Uterus (tissue), 4 donors: Measurements from ENCODE around the gene NUP37. TPM values are rescaled to one million over a fixed set of nuclear protein-coding genes. Genes with fewer than 3 reads are reported as not detected.
A peak's percentile ranks its signal among the peaks of the same experiment; 100 is the strongest.

ENCODE experiments used
- DNase-seq, 2 donors: peaks; one replicate each; pipeline ENCODE4 v3.0.0-alpha.2; 2019 to 2020
- H3K27ac ChIP-seq, 2 donors: fragments of 200-600 bp; sonication (generic); 1 replicate in 1 of 2; 2 replicates in 1 of 2; pipeline ENCODE4 v1.5.1; 2016 to 2018
- H3K27me3 ChIP-seq, 2 donors: fragments of 200-600 bp; sonication (generic); one replicate each; pipeline ENCODE4 v1.5.1; 2018 to 2019; ENCODE audit warnings: control low read depth in 1 of 2
- H3K36me3 ChIP-seq, 2 donors: fragments of 200-600 bp; sonication (generic); one replicate each; pipeline ENCODE4 v1.5.1; 2019; ENCODE audit warnings: control low read depth in 1 of 2
- H3K4me1 ChIP-seq, 2 donors: fragments of 200-600 bp; sonication (generic); one replicate each; pipeline ENCODE4 v1.5.1; 2018 to 2019; ENCODE audit warnings: control low read depth in 1 of 2
- H3K4me3 ChIP-seq, 2 donors: fragments of 200-600 bp; sonication (generic); 1 replicate in 1 of 2; 2 replicates in 1 of 2; pipeline ENCODE4 v1.5.1; 2018 to 2019; ENCODE audit warnings: mild to moderate bottlenecking in 1 of 2
- H3K9me3 ChIP-seq, 2 donors: fragments of 200-600 bp; sonication (generic); one replicate each; pipeline ENCODE4 v1.5.1; 2019; ENCODE audit warnings: control low read depth in 1 of 2
- POLR2A ChIP-seq, 2 donors: fragments of 450-650 bp; IDR thresholded peaks; one replicate each; pipeline ENCODE4 v1.6.1; 2016; ENCODE audit warnings: antibody characterized with exemption in 2 of 2, mild to moderate bottlenecking in 1 of 2, moderate library complexity in 1 of 2
- intact Hi-C: fragments of 100-400 bp; cut with DNase I; formaldehyde crosslinking; loops from one replicate; pipeline ENCODE4 v1.15.1; 2023; ENCODE audit warnings: low total_unique reads
- total RNA-seq, 4 donors: library from RNA; depleted of rRNA in 3 of 4; stranded (reverse); fragments of >200 nt in 3 of 4; gene quantifications; one replicate each; pipeline versions ENCODE4 v1.1.0 to v1.2.4, GENCODE V29; 2014 to 2023
- TF ChIP-seq, protein P1 (sequence below), 4 experiments: fragments of 200-600 bp in 2 of 4; fragments of 450-650 bp in 2 of 4; sonication (generic) in 2 of 4; IDR thresholded peaks; one replicate each; pipeline ENCODE4 v1.5.1; 2016 to 2019; ENCODE audit warnings: antibody characterized with exemption in 4 of 4, mild to moderate bottlenecking in 2 of 4, moderate library complexity in 1 of 4
- donor health status: DM: yes; HTN: yes; CAD: no.

The NUP37 gene
- total RNA-seq, 4 donors from 2014 or later: 5.6 to 49.4 (median 22.4) TPM

DNA sequence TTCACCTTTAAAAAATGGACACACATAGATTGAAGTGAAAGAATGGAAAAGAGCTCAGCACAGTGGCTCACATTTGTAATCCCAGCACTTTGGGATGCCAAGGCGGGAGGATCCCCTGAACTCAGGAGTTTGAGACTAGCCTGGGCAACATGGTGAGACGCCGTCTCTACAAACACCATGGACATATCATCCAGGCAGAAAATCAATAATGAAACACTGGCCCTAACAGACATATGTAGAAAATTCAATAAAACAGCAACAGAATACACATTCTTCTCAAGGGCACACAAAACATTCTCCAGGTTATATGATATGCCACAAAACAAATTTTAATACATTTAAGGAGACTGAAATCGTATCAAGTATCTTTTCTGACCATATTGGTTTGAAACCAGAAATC is 65.6 kb downstream of the NUP37 start:
- no peak for DNase-seq
- Histone ChIP-seq H3K4me1 (no peaks in the 10 kb centered on the region), H3K27ac (no peak overlapping the region), H3K9me3 (no peaks in the 10 kb centered on the region), H3K36me3 (no peaks in the 10 kb centered on the region), H3K27me3 (no peaks in the 10 kb centered on the region), H3K4me3 (no peak overlapping the region)
- TF ChIP-seq, protein P1, sequence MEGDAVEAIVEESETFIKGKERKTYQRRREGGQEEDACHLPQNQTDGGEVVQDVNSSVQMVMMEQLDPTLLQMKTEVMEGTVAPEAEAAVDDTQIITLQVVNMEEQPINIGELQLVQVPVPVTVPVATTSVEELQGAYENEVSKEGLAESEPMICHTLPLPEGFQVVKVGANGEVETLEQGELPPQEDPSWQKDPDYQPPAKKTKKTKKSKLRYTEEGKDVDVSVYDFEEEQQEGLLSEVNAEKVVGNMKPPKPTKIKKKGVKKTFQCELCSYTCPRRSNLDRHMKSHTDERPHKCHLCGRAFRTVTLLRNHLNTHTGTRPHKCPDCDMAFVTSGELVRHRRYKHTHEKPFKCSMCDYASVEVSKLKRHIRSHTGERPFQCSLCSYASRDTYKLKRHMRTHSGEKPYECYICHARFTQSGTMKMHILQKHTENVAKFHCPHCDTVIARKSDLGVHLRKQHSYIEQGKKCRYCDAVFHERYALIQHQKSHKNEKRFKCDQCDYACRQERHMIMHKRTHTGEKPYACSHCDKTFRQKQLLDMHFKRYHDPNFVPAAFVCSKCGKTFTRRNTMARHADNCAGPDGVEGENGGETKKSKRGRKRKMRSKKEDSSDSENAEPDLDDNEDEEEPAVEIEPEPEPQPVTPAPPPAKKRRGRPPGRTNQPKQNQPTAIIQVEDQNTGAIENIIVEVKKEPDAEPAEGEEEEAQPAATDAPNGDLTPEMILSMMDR (IDR thresholded peaks at IDR 0.05): no peak
- TF ChIP-seq POLR2A (IDR thresholded peaks at IDR 0.05): no peak
- intact Hi-C loops: no loop called here

DNA sequence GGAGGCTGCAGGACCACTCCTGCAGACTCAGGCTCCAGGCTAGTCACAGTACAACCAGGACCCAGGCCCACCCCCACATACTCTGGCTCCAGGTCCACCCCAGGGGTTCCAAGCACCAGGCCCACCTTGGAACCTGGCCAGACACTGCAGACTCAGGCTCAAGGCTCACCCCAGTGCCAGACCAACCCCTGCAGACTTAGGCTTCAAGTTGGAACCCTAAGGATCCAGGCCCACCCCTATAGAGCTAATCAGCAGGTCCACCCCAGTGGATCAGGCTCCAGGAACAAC is 66.9 kb downstream of the NUP37 start:
- Histone ChIP-seq H3K9me3 (no peaks in the 10 kb centered on the region), H3K27ac (no peak overlapping the region), H3K4me3 (no peak overlapping the region), H3K36me3 (no peaks in the 10 kb centered on the region), H3K27me3 (no peaks in the 10 kb centered on the region), H3K4me1 (no peaks in the 10 kb centered on the region)
- DNase-seq: peak in 1 of 2 donors; percentile 20
- intact Hi-C loops: no loop called here
- no peak for TF ChIP-seq POLR2A (IDR thresholded peaks at IDR 0.05)

DNA sequence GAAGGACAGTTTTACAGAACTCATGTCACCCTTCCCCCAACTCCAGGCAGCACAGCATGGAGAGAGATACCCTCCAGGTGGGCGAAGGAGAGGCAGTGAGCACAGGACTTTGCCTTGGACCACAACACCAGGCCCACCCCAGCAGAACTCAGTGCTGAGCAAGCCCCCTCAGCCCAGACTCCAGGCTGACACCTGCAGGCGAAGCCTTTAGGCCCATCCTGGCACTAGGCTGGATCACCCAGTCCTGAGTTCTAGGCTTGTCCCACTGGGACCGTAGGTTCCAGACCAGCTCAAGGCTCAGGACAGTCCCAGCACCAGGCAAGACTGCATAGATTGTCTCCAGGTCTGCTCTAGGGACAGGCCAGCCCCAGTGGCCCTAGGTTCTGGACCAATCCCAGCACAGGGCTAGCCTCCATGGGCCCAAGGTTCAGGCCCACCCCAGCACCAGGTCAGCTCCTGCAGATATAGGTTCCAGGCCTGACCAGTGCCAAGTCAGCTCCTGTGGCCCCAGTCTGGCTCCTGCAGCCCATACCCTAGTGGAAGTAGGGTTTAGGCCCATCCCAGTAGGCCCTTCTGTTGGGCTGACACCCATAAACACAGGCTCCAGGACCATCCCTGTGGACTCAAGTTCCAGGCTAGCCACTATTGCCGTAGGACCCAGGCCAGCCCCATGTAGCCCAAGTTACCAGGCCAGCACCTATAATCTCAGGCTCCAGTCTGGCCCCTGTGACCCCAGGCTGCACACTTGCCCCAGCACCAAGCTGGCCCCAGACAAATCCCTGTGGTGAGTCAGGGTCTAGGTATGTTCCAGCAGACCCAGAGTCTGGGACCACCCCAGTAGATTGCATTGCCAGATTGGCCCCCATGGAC is 67.5 kb downstream of the NUP37 start:
- intact Hi-C loops: no loop called here
- no peaks in the 10 kb centered on the region for H3K27me3 ChIP-seq

GRCh38 chr12:102051431-102051965 is 68.4 kb downstream of the NUP37 start:
- H3K4me1 ChIP-seq: no peaks in the 10 kb centered on the region
- no peak overlapping the region for H3K4me3 ChIP-seq
- no peaks in the 10 kb centered on the region for H3K36me3 ChIP-seq
- no peaks in the 10 kb centered on the region for H3K27me3 ChIP-seq
- H3K9me3 ChIP-seq: no peaks in the 10 kb centered on the region
- intact Hi-C loops: no loop called here
- H3K27ac ChIP-seq: no peak overlapping the region
- no peak for DNase-seq
- no peak for TF ChIP-seq POLR2A (IDR thresholded peaks at IDR 0.05)
- TF ChIP-seq, protein P1 (IDR thresholded peaks at IDR 0.05): no peak

More for the DNA sequence above, 67.5 kb downstream of the NUP37 start:
- TF ChIP-seq, protein P1 (IDR thresholded peaks at IDR 0.05): no peak
- no peak for TF ChIP-seq POLR2A (IDR thresholded peaks at IDR 0.05)
- no peak overlapping the region for H3K4me3 ChIP-seq
- no peaks in the 10 kb centered on the region for H3K4me1 ChIP-seq
- H3K27ac ChIP-seq: no peak overlapping the region
- H3K36me3 ChIP-seq: no peaks in the 10 kb centered on the region
- H3K9me3 ChIP-seq: no peaks in the 10 kb centered on the region
- DNase-seq: no peak

DNA sequence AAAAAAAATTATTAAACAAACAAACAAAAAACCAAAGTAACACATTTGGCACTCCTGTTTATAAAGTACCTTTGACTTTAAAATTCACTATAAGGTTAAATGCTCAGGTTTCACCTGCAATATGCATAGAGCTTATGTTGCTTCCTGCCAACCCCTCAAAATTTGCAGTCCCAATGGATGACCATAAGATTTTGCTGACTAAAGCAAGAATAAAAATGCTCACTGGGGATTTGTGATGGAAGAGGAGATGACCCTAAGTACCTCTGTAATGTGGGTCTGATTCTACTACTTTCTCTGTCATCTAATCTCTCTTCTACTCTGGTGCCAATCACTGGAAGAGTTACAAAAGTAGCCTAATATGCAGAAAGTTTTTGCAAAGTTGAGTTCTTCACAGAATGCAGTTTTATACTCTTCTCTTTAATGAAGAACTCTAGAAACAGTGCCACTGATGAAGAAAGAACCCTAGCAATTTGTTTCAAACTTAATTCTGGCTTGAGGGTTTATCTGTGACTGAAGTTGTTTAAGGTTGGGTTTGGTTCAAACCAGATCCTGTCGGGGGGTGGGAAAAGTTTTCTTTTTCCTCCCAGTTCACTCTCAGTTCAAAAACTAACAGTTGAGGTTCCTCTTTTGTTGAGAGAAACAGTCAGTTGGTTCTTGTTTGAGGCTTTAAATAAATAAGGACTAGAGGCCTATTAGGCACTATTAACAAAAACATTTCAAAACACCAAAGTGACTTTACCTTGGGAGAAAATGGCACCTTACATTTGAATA is 69.1 kb downstream of the NUP37 start:
- H3K4me3 ChIP-seq: no peak overlapping the region
- H3K27ac ChIP-seq: no peak overlapping the region
- H3K9me3 ChIP-seq: no peaks in the 10 kb centered on the region
- DNase-seq: no peak
- intact Hi-C loops: no loop called here
- no peaks in the 10 kb centered on the region for H3K27me3 ChIP-seq
- TF ChIP-seq, protein P1 (IDR thresholded peaks at IDR 0.05): no peak
- no peak for TF ChIP-seq POLR2A (IDR thresholded peaks at IDR 0.05)
- H3K36me3 ChIP-seq: no peaks in the 10 kb centered on the region
- H3K4me1 ChIP-seq: no peaks in the 10 kb centered on the region
